DMS153 treated with DMSO at 0.1 percent for 48 hours (cell line): ENCODE results near the gene FOXK2.
"Not testable (repeated sequence)": the region's sequence is repeated elsewhere in the genome, so short reads cannot be mapped to it uniquely, and the experiment has no call there.

Source experiments
- DNase-seq: peaks from one replicate; lab custom pipeline; 2025; ENCODE audit not compliant: unreplicated experiment; lab: John Stamatoyannopoulos, UW

The FOXK2 gene

DNA sequence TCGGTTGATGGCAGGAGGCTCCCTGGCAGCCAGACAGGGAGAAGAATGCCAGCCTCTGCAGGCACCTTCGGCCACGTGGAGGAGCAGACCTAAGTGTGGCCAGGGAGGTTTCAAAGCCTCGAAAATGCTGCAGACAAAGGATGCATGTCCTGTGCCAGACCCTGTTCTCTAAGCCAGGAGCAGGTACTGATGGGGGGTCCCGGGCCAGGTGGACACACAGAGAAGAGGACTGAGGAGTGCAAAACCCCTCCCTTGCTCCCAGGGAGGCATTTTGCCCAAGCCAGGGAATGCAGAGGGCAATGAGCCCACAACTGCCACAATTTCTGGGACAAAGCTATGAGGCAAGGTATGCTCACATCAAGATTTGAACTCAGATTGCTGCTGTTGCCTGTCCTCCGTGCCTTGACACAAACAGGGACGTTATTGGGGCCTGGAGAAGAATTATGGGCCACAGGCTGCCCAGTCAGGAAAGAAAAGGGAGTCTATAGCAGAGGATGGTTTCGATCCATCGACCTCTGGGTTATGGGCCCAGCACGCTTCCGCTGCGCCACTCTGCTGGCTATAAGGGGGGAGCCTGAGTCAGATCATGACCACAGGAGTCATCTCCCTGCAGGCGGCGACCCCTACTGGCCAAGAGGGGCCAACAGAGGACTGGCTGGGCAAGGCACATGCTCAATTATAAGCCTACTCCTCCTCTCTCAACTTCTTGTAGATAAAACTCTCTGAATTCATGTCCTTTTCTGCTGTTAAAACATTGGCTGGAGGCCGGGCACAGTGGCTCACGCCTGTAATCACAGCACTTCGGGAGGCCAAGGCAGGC is 25.1 kb upstream of the FOXK2 start:
- DNase-seq, result peak; percentile 78

- peak; percentile 85 for DNase-seq
Measured at GRCh38 chr17:82495844-82496528, 23.5 kb upstream of the FOXK2 start.

- DNase-seq, result peak; percentile 62
Measured at GRCh38 chr17:82496529-82497434, 22.8 kb upstream of the FOXK2 start.

DNA sequence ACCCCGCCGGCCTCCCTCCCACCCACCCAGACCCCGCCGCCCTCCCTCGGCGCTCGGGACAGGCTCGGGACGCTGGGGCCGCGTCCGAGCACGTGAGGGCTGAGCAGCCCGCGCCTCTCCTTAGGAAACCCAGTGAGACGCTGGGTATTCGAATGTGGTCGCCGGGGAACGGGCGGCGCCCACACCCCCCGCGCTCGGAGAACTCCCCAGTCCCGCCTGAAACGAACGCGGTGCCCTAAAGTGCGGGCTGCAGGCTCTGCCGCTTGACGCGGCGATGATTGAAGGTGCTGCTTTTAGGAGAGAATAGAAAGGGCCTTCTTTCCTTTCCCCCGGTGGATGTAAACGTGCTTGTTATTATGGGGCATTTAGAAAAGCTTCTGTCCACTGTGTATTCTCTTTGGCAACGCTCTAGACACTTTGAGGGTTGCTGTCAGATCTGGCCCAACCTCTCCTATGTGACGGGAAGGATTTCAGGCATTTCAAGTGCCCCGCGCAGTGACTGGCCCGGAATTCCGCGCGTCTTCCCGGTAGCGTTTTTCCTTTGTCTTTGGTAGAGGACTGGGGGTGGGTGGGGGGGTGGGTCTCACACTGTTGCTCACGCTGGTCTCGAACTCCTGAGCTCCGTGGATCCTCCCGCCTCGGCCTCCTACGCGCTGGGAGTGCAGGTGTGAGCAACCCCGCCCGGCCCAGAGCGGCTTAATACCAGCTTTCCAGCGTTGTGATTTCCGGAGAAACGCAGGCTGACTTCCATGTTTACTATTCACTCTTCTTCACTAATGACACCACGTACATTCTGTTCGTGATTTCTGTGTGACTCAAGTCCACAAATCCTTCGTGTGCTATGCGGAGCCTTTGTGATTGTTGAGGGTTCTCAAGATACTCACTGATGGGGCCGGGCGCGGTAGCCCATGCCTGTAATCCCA is 21.8 kb upstream of the FOXK2 start:
- no peak for DNase-seq

DNA sequence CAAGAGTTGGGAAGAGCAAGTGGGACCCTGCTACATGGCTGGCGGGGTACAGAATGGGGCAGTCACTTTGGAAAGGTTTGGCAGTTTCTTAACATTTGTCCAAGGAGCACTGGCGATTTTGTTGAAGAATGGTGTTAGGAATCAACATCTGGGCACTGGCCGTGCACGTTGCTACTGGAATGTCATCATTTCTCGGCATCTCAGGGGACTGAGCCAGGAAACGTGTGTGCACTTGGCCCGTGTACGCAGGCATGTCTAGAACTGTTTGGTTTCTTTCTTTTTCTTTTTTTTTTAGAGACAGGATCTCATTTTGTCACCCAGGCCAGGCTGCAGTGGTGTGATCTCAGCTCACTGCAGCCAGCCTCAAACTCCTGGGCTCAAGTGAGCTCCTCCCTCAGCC is 17.3 kb upstream of the FOXK2 start:
- no peak for DNase-seq

DNA sequence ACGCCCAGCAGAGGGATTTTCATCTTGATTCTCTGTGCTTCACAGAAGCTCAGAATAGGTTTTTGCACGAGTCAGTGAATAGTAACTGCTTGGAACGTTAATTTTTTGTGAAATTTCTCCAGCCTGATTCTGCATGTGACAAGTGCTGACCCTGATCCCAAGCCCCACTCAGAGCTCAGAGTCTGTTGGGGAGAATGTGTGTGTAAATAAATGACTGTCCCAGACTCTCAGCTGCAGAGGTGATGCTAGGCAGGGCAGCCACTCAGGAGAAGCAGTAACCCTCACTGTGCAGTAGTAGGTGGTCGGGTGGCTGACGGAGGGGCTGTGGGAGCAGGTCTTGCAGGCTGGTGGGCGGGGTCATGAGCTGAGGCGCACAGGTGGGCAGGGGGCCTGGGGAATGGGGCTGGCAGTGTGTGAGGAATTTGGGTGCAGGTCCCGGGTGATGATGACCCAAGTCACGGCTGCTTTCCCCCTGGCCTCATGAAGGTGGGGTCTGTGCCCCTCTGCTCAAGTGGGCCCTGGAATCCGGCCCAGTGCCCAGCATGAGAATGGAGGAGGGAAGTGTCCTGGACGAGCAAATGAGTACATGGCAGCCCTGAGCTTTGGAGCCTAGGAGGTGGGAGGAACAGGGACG is 16.3 kb upstream of the FOXK2 start:
- DNase-seq, result no peak

- no peak for DNase-seq
Measured at GRCh38 chr17:82503728-82504308, 15.7 kb upstream of the FOXK2 start.

DNA sequence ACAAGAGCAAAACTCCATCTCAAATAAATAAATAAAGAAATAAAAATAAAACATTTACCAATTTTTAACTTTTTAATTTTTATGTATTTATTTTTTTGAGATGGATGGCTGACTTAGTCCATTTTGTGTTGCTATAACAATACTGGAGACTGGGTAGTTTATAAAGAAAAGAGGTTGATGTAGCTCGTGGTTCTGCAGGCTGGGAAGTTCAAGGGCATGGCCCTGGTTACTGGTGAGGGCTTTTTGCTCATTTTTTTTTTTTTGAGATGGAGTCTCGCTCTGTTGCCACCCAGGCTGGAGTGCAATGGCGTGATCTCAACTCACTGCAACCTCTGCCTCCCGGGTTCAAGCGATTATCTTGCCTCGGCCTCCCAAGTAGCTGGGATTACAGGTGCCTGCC is 14.2 kb upstream of the FOXK2 start:
- no peak for DNase-seq

DNA sequence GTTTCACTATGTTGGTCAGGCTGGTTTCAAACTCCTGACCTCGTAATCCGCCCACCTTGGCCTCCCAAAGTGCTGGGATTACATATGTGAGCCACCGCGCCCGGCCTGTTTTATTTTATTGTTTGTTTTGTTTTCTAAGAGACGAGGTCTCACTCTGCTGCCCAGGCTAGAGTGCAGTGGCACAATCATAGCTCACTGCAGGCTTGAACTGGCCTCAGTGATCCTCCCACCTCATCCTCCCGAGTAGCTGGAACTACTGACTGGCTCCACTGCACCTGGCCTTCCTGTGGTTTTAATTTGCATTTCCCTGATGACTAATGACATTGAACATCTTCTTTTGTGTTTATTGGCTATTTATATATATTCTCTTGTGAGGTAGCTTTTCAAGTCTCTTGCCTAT is 13.1 kb upstream of the FOXK2 start:
- not testable (repeated sequence) for DNase-seq

DNA sequence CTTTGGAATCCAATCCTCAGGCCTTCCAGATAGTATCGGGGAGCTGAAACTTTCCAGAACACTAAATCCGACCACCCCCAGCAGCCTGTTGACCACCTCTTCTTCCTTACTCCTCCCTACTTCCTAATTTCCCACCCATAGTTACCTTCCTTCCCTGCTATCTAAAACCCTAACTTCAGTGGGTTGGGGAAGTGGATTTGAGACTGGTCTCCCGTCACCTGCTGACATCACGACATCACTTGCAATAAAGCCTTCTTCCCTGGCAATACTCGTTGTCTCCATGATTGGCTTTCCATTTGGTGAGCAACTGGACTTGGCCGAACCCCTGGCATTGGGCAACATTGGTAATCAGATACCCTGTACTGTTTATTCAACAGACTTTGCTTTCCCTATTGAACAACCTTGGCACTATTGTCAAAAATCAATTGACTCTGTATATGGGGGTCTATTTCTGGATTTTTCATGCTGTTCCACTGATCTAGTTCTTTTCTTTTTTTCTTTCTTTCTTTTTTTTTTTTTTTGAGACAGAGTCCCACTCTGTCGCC is 11.8 kb upstream of the FOXK2 start:
- DNase-seq, result no peak

- not testable (repeated sequence) for DNase-seq
Measured at GRCh38 chr17:82511642-82512041, 7.9 kb upstream of the FOXK2 start.

GRCh38 chr17:82513864-82514263 is 5.7 kb upstream of the FOXK2 start:
- not testable (repeated sequence) for DNase-seq

DNA sequence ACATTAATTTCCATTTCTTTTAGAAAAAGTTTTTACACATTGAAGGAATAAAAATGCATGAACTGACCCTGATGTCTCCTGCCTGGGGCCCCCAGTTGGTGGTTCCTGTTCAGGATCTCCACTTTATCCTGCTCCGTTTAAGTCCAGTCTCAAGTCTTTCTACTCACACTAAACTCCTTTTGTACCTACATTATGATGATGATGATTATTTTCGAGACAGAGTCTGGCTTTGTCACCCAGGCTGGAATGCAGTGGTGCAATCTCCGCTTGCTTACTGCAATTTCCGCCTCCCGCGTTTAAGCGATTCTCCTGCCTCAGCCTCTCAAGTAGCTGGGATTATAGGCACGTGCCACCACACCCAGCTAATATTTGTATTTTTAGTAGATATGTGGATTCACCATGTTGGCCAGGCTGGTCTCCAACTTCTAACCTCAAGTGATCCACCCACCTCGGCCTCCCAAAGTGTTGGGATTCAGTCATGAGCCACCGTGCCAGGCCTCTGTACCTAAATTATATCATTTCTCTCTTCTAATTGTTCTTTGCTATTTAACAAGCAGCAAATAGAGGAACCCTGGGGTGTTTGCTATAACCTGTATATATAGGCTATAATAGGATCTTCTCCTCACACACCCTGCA is 2.2 kb upstream of the FOXK2 start:
- DNase-seq, result no peak

DNA sequence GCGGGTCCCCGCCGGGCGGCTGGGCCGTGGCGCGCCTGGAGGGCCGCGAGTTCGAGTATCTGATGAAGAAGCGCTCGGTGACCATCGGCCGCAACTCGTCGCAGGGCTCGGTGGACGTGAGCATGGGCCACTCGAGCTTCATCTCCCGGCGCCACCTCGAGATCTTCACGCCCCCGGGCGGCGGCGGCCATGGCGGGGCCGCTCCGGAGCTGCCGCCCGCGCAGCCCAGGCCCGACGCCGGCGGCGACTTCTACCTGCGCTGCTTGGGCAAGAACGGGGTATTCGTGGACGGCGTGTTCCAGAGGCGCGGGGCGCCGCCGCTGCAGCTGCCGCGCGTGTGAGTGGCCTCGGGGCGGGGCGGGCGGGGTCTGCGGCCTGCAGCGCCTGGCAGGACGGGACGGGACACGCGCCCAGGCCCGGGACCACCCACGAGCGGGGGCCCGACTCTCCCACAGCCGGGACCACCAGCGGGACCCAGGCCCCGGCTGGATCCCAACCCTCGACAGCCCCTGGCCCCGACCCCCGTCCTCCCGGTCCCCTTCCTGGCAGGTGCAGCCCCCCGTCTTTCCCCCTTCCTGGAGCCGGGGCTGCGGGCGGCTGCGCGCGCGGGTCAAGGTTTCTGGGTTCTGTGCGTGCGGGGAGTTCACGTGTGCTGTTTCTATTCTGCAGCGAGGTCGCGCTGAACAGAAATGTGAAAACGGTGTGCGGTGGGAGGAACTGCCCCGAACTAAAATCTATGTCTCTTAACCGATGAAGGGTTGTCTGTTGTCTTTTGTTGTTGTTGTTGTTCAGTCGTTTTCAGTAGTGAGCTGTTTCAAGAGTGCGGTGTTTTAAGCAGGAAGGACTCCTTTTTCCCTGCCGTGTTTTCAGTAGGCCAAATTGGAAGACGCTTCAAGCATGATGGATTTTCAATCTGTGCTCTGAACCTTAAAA is 705 bp downstream of the FOXK2 start:
- no peak for DNase-seq

DNA sequence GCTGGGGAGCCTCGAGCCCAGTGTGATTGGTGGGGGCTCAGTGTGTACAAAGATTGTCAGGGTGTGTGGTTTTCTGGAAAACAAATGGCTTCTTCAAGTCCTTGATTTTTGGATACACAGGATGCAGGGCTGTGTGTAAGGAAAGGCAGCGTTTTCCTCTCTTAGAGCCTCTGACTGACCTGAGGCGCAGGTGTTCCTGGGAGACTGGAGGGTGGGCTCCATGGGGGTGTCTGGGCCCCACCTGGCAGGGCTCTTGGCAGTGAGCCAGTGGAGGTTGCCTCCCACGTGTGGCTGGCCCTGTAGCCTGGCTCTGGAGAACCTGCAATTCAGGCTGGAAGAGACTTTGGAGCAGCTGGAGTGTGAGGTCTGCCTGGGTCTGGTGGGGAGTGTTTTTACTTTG is 5.0 kb downstream of the FOXK2 start:
- DNase-seq, result no peak

DNA sequence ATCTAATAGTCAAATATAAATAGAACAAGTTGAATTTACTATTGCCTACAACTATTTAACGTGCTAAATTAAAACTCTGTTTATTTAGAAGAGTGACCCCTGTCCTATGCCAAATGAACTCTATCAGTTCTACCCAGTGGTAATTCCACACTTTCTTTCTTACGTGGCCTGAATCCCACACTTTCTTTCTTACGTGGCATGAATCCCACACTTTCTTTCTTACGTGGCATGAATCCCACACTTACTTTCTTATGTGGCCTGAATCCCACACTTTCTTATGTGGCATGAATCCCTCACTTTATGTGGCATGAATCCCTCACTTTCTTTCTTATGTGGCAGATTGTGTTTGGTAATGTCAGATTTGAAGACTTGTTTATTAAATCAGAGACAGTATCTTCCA is 6.2 kb downstream of the FOXK2 start:
- no peak for DNase-seq

GRCh38 chr17:82527898-82528297 is 8.4 kb downstream of the FOXK2 start:
- DNase-seq, result no peak
